IMR-90 (cell line): ENCODE results near the gene CIDEC. TPM values are rescaled to one million over a fixed set of nuclear protein-coding genes. Genes with fewer than 3 reads are reported as not detected.

Experiments used
- ATAC-seq: fragments of 200-7000 bp; cut with Tn5 transposase; 2 replicates; pipeline ENCODE4 v1.9.1; 2020; ENCODE audit warnings: low read depth, mild to moderate bottlenecking, moderate library complexity
- BruUV-seq: library from RNA; stranded (reverse); fragments of 400-500 nt; replicated peaks from 2 replicates; lab custom pipeline; 2021; lab: Mats Ljungman, UMichigan
- CTCF ChIA-PET: fragments of 300-600 bp; formaldehyde crosslinking; extraction: SDS; loops from one replicate; lab custom pipeline; 2021; ENCODE audit warnings: antibody characterized with exemption; lab: Yijun Ruan, JAX
- POLR2A ChIA-PET: fragments of 300-600 bp; sonication (Branson Sonifier 250); formaldehyde crosslinking; loops from one replicate; lab custom pipeline; 2022; ENCODE audit warnings: antibody characterized with exemption; ENCODE audit not compliant: unreplicated experiment; lab: Charles Lee
- DNase-seq: peaks from one replicate; pipeline ENCODE4 v3.0.0; 2013
- H2AFZ ChIP-seq: replicated peaks from 2 replicates; pipeline ENCODE3; 2013; ENCODE audit warnings: low read length, mild to moderate bottlenecking; ENCODE audit not compliant: poor library complexity
- H2AK5ac ChIP-seq: 2 replicates; pipeline ENCODE4 v1.6.1; 2013; ENCODE audit warnings: low read depth, low read length, inconsistent platforms
- H2AK9ac ChIP-seq: replicated peaks from 2 replicates; pipeline ENCODE3; 2013; ENCODE audit warnings: mild to moderate bottlenecking, low read depth, low read length, moderate library complexity; ENCODE audit not compliant: poor library complexity
- H2BK120ac ChIP-seq: 2 replicates; pipeline ENCODE4 v1.6.1; 2013; ENCODE audit warnings: low read depth, low read length, inconsistent platforms
- H2BK15ac ChIP-seq: 3 replicates; pipeline ENCODE4 v1.6.1; 2013; ENCODE audit warnings: low read depth, low read length, inconsistent platforms
- H2BK20ac ChIP-seq: 2 replicates; pipeline ENCODE4 v1.6.1; 2013; ENCODE audit warnings: low read depth, mild to moderate bottlenecking, inconsistent platforms, low read length, moderate library complexity
- H2BK5ac ChIP-seq: 2 replicates; pipeline ENCODE4 v1.6.1; 2013; ENCODE audit warnings: mild to moderate bottlenecking, low read depth, low read length, inconsistent platforms; ENCODE audit not compliant: poor library complexity, severe bottlenecking
- H3K14ac ChIP-seq: replicated peaks from 2 replicates; pipeline ENCODE4 v1.6.1; 2013; ENCODE audit warnings: low read depth, low read length, inconsistent platforms
- H3K18ac ChIP-seq: 2 replicates; pipeline ENCODE4 v1.6.1; 2013; ENCODE audit warnings: low read depth, low read length, control low read depth
- H3K23ac ChIP-seq: 2 replicates; pipeline ENCODE4 v1.6.1; 2013; ENCODE audit warnings: low read depth, low read length, inconsistent platforms
- H3K27ac ChIP-seq: 2 replicates; pipeline ENCODE4 v1.5.1; 2013; ENCODE audit warnings: mild to moderate bottlenecking, control low read depth, low read length; ENCODE audit not compliant: insufficient read depth
- H3K27me3 ChIP-seq: 2 replicates; pipeline ENCODE4 v1.6.1; 2013; ENCODE audit warnings: low read length; ENCODE audit not compliant: control insufficient read depth, insufficient read depth
- H3K36me3 ChIP-seq: 2 replicates; pipeline ENCODE4 v1.6.1; 2013; ENCODE audit warnings: low read length, mixed read lengths; ENCODE audit not compliant: control insufficient read depth, insufficient read depth
- H3K4ac ChIP-seq: 2 replicates; pipeline ENCODE4 v1.6.1; 2013; ENCODE audit warnings: low read depth, low read length, inconsistent platforms
- H3K4me1 ChIP-seq: 2 replicates; pipeline ENCODE4 v1.6.1; 2013; ENCODE audit warnings: low read length, mixed read lengths; ENCODE audit not compliant: control insufficient read depth, insufficient read depth
- H3K4me2 ChIP-seq: 2 replicates; pipeline ENCODE4 v1.6.1; 2013; ENCODE audit warnings: low read depth, mild to moderate bottlenecking, control low read depth, low read length, moderate library complexity
- H3K4me3 ChIP-seq: 2 replicates; pipeline ENCODE4 v1.5.1; 2013; ENCODE audit warnings: low read depth, mild to moderate bottlenecking, control low read depth, low read length, moderate library complexity; ENCODE audit not compliant: insufficient read depth
- H3K56ac ChIP-seq: 2 replicates; pipeline ENCODE4 v1.6.1; 2013; ENCODE audit warnings: low read length, inconsistent platforms; ENCODE audit not compliant: insufficient read depth; ENCODE audit errors: extremely low read depth
- H3K79me1 ChIP-seq, 2 experiments: 2 replicates each; pipeline ENCODE4 v1.6.1; 2013; ENCODE audit warnings: low read length in 2 of 2, inconsistent platforms in 1 of 2, low read depth in 1 of 2
- H3K9ac ChIP-seq: 2 replicates; pipeline ENCODE4 v1.6.1; 2013; ENCODE audit warnings: low read depth, low read length, control low read depth
- H3K9me1 ChIP-seq: 2 replicates; pipeline ENCODE4 v1.6.1; 2013; ENCODE audit warnings: low read length, inconsistent platforms; ENCODE audit not compliant: insufficient read depth
- H3K9me3 ChIP-seq: 2 replicates; pipeline ENCODE4 v1.6.1; 2013; ENCODE audit warnings: low read length; ENCODE audit not compliant: control insufficient read depth, insufficient read depth
- H4K20me1 ChIP-seq: 2 replicates; pipeline ENCODE4 v1.6.1; 2013; ENCODE audit warnings: low read length, inconsistent platforms; ENCODE audit not compliant: insufficient read depth
- H4K5ac ChIP-seq: 2 replicates; pipeline ENCODE4 v1.6.1; 2013; ENCODE audit warnings: mild to moderate bottlenecking, low read depth, low read length, control low read depth
- H4K8ac ChIP-seq, 2 experiments: 2 replicates each; pipeline ENCODE4 v1.6.1; 2013; ENCODE audit warnings: low read depth in 2 of 2, low read length in 2 of 2, control low read depth in 1 of 2, inconsistent platforms in 1 of 2
- H4K91ac ChIP-seq: 2 replicates; pipeline ENCODE4 v1.6.1; 2013; ENCODE audit warnings: low read depth, low read length, inconsistent platforms; ENCODE audit not compliant: insufficient read depth
- BHLHE40 ChIP-seq: fragments of 150-350 bp; IDR thresholded peaks from 2 replicates; pipeline ENCODE4 v1.6.1; 2016; ENCODE audit warnings: mild to moderate bottlenecking, low read depth, low read length
- CHD1 ChIP-seq: IDR thresholded peaks from 2 replicates; pipeline ENCODE4 v1.6.1; 2012; ENCODE audit warnings: low read depth, low read length, improper control_type of control experiment
- MXI1 ChIP-seq: IDR thresholded peaks from 2 replicates; pipeline ENCODE4 v1.6.1; 2012; ENCODE audit warnings: low read depth, mild to moderate bottlenecking, low read length, moderate library complexity, borderline replicate concordance
- RAD21 ChIP-seq: IDR thresholded peaks from 2 replicates; pipeline ENCODE4 v1.6.1; 2012; ENCODE audit warnings: low read length, improper control_type of control experiment
- WGBS, 2 experiments: methylation state at CpG; one replicate each; pipeline versions ENCODE4 v1.1.5 to v1.1.7; 2013; ENCODE audit warnings: missing lambda C conversion rate in 2 of 2; ENCODE audit not compliant: insufficient read length in 1 of 2; ENCODE audit errors: extremely low coverage in 2 of 2; 5-methylcytosine and 5-hydroxymethylcytosine counted together
- dilution Hi-C: fragments of 300-500 bp; cut with HindIII; formaldehyde crosslinking; loops from one replicate; pipeline ENCODE4 v1.14.3; 2018; ENCODE audit warnings: low sequenced_read_pairs; ENCODE audit not compliant: unreplicated experiment
- in situ Hi-C: fragments of 300-500 bp; cut with MboI; formaldehyde crosslinking; loops from 3 replicates; pipeline ENCODE4 v1.14.3; 2019; ENCODE audit warnings: low sequenced_read_pairs, inconsistent platforms, mixed read lengths
- intact Hi-C: fragments of 100-400 bp; cut with micrococcal nuclease; formaldehyde crosslinking; loops from 2 replicates; pipeline ENCODE4 v1.10.0; 2022
- polyA plus RNA-seq, 3 experiments: library from polyadenylated mRNA; depleted of rRNA; stranded (reverse); fragments of >200 nt; gene quantifications; 2 replicates each; pipeline ENCODE4 v1.2.3, GENCODE V29; 2012; ENCODE audit warnings: low replicate concordance in 1 of 3
- total RNA-seq: library from RNA; depleted of rRNA; stranded (reverse); fragments of >200 nt; gene quantifications from 2 replicates; pipeline ENCODE4 v1.2.3, GENCODE V29; 2012

Gene CIDEC
- total and polyA plus RNA-seq, 2 of the 4 experiments (the other 2 are of a cell fraction): 0.09 TPM; not detected in 1

DNA sequence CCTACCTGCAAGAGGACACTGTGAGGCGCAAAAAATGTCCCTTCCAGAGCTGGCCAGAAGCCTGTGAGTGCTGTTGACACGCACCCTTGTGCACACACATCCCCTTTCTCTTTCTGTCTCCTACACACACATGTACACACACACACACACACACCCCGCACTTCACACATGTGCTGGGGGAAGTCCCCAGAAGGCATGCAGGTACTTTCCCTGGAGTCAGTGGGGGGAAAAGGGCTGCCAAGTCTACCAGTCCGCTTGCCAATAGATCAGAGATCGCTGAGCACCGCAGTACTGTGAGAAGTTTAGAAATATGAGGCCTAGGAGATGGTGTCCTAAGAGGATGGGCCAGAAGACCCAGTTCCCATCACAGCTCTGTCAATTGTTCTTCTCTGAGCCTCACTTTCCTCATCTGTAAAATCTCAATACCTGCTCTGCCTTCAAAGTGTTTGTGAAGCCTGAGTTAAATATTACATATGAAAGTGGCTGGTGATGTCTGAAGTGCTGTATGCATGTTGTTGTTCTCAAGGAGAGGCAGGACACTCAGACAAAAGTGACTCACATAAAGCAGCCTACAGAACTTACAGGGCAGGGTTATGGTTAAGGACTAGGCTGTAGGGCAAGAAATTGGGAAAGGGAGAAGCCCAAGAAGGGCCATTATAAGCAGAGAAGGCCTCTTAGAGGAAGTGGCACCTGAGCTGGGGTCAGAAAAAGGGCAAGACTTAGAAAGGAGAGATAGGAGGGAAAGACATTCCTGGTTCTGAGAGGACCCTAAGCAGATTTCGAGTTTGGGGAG lies 29.4 kb upstream of the CIDEC start:
- no peak for ATAC-seq
- TF ChIP-seq BHLHE40 (no peak), CHD1 (no peak), MXI1 (no peak), RAD21 (no peak)
- peaks cover 8% of the 10 kb centered on the region for H3K4me1 ChIP-seq

More for the DNA sequence above, 29.4 kb upstream of the CIDEC start:
- Histone ChIP-seq H3K56ac (no peak overlapping the region), H3K79me1 (no peaks in the 10 kb centered on the region), H2AK9ac (no peak overlapping the region), H2BK15ac (no peak overlapping the region), H3K4ac (no peak overlapping the region), H2BK20ac (no peak overlapping the region), H3K23ac (no peak overlapping the region), H2BK120ac (no peak overlapping the region), H3K36me3 (no peaks in the 10 kb centered on the region), H3K4me3 (no peak overlapping the region), H4K91ac (no peak overlapping the region), H3K14ac (no peak overlapping the region), H2AK5ac (0 out of 2 replicates have a peak overlapping the region, but pooled peaks have one; percentile 21), H3K18ac (no peak overlapping the region), H2AFZ (no peak overlapping the region), H4K8ac (no peak overlapping the region), H3K9ac (no peak overlapping the region), H3K27ac (no peak overlapping the region), H4K20me1 (no peaks in the 10 kb centered on the region), H3K9me1 (peaks cover 6% of the 10 kb centered on the region; the same call in 1 of the 2 replicates), H3K9me3 (no peaks in the 10 kb centered on the region), H4K5ac (no peak overlapping the region), H3K27me3 (no peaks in the 10 kb centered on the region), H2BK5ac (no peak overlapping the region), H3K4me2 (no peak overlapping the region)
- in situ Hi-C loops (no loop called here), intact Hi-C loops (no loop called here), dilution Hi-C loops (no loop called here)
- ChIA-PET POLR2A (no interaction called here), CTCF (no interaction called here)
- 86% methylated on average over 1 of the region's 7 CpGs; no CpG with 5 or more reads in 1 of the 2 experiments for WGBS, 2 experiments
- no peak for DNase-seq
- no TSS peak for BruUV-seq
